ENCODE data around the gene SMG6. TPM values are rescaled to one million over a fixed set of nuclear protein-coding genes. Genes with fewer than 3 reads are reported as not detected.

Gene SMG6
- polyA plus RNA-seq, 1 of the 3 experiments (the other 2 are of a cell fraction) = 15.7 TPM

DNA sequence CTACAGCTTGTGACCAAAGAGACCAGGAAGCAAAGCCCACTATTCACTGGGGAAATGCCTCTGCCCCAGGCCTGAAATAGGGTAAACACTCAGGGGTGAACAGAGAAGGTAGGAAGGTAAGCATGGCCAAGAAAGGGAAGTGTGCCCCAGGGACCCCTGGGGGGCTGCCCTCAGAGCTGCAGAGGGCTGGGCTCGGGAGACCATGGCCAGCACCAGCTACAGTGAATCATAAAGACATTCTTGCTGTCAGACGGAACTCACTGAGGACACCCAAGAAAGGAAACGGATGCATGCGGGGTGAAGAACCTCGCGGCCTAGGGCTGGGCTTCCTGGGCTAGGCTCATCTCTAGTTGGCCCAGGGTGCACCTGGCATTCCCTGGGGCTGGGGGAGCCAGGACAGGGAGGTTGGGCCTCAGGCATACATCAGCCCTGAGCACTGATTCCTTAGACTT lies 239.0 kb downstream of the SMG6 start:
- H3K4me3 ChIP-seq (ENCODE audit: low read depth in 2 of 2, low read length in 1 of 2) = no peak overlapping the region
- peaks cover 39 to 40% of the 10 kb centered on the region in 2 experiments; a peak in 3 of 4 replicates for H3K4me1 ChIP-seq (ENCODE audit: control insufficient read depth in 1 of 2, insufficient read depth in 2 of 2, low read depth in 1 of 2, low read length in 1 of 2)
- H3K9me3 ChIP-seq = no peaks in the 10 kb centered on the region
- H3K27me3 ChIP-seq (ENCODE audit: insufficient read depth) = no peaks in the 10 kb centered on the region
- H3K4me2 ChIP-seq = no peak overlapping the region
- H3K79me2 ChIP-seq (ENCODE audit: insufficient read depth) = no peaks in the 10 kb centered on the region
- ChIA-PET CTCF (interaction anchor here (0.7 to 7.4 kb wide), 6 partner anchors 10 to 216 kb away, joined by 3 to 81 read pairs (median 6); partner anchors contain the start of gene HIC1), POLR2A (no interaction called here)
- no peak overlapping the region for H2AFZ ChIP-seq (ENCODE audit: low read depth)
- H3K27ac ChIP-seq (ENCODE audit: low read depth in 2 of 2, low read length in 1 of 2) = no peak overlapping the region
- no peaks in the 10 kb centered on the region for H3K9me2 ChIP-seq
- WGBS (ENCODE audit: low lambda C conversion rate) = 88% methylated on average over 6 of the region's 6 CpGs
- no peak for DNase-seq
- peaks cover 17 to 37% of the 10 kb centered on the region in 2 experiments for H3K36me3 ChIP-seq (replicated peaks in 1 of 2; ENCODE audit: control insufficient read depth in 1 of 2, insufficient read depth in 2 of 2, low read length in 1 of 2)
- H3K9ac ChIP-seq = no peak overlapping the region
- peaks cover 18% of the 10 kb centered on the region for H3F3A ChIP-seq (replicated peaks; ENCODE audit: insufficient read depth)
- TF ChIP-seq, protein P1, sequence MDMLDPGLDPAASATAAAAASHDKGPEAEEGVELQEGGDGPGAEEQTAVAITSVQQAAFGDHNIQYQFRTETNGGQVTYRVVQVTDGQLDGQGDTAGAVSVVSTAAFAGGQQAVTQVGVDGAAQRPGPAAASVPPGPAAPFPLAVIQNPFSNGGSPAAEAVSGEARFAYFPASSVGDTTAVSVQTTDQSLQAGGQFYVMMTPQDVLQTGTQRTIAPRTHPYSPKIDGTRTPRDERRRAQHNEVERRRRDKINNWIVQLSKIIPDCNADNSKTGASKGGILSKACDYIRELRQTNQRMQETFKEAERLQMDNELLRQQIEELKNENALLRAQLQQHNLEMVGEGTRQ (IDR thresholded peaks at IDR 0.05; ENCODE audit: borderline replicate concordance, low read depth, low read length) = no peak
- TF ChIP-seq, protein P2, sequence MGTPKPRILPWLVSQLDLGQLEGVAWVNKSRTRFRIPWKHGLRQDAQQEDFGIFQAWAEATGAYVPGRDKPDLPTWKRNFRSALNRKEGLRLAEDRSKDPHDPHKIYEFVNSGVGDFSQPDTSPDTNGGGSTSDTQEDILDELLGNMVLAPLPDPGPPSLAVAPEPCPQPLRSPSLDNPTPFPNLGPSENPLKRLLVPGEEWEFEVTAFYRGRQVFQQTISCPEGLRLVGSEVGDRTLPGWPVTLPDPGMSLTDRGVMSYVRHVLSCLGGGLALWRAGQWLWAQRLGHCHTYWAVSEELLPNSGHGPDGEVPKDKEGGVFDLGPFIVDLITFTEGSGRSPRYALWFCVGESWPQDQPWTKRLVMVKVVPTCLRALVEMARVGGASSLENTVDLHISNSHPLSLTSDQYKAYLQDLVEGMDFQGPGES (IDR thresholded peaks at IDR 0.05; ENCODE audit: low read depth, low read length) = no peak
- TF ChIP-seq, protein P3, sequence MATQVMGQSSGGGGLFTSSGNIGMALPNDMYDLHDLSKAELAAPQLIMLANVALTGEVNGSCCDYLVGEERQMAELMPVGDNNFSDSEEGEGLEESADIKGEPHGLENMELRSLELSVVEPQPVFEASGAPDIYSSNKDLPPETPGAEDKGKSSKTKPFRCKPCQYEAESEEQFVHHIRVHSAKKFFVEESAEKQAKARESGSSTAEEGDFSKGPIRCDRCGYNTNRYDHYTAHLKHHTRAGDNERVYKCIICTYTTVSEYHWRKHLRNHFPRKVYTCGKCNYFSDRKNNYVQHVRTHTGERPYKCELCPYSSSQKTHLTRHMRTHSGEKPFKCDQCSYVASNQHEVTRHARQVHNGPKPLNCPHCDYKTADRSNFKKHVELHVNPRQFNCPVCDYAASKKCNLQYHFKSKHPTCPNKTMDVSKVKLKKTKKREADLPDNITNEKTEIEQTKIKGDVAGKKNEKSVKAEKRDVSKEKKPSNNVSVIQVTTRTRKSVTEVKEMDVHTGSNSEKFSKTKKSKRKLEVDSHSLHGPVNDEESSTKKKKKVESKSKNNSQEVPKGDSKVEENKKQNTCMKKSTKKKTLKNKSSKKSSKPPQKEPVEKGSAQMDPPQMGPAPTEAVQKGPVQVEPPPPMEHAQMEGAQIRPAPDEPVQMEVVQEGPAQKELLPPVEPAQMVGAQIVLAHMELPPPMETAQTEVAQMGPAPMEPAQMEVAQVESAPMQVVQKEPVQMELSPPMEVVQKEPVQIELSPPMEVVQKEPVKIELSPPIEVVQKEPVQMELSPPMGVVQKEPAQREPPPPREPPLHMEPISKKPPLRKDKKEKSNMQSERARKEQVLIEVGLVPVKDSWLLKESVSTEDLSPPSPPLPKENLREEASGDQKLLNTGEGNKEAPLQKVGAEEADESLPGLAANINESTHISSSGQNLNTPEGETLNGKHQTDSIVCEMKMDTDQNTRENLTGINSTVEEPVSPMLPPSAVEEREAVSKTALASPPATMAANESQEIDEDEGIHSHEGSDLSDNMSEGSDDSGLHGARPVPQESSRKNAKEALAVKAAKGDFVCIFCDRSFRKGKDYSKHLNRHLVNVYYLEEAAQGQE (IDR thresholded peaks at IDR 0.05; ENCODE audit: low read depth, low read length) = no peak
- TF ChIP-seq, protein P4, sequence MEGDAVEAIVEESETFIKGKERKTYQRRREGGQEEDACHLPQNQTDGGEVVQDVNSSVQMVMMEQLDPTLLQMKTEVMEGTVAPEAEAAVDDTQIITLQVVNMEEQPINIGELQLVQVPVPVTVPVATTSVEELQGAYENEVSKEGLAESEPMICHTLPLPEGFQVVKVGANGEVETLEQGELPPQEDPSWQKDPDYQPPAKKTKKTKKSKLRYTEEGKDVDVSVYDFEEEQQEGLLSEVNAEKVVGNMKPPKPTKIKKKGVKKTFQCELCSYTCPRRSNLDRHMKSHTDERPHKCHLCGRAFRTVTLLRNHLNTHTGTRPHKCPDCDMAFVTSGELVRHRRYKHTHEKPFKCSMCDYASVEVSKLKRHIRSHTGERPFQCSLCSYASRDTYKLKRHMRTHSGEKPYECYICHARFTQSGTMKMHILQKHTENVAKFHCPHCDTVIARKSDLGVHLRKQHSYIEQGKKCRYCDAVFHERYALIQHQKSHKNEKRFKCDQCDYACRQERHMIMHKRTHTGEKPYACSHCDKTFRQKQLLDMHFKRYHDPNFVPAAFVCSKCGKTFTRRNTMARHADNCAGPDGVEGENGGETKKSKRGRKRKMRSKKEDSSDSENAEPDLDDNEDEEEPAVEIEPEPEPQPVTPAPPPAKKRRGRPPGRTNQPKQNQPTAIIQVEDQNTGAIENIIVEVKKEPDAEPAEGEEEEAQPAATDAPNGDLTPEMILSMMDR (IDR thresholded peaks at IDR 0.05) = no peak
- no peak for TF ChIP-seq FOXJ3 (CRISPR knock-in tag; IDR thresholded peaks at IDR 0.05)
- TF ChIP-seq TAF1 (IDR thresholded peaks at IDR 0.05; ENCODE audit: borderline replicate concordance, low read depth, low read length) = no peak
- H4K20me1 ChIP-seq (ENCODE audit: insufficient read depth) = no peaks in the 10 kb centered on the region

DNA sequence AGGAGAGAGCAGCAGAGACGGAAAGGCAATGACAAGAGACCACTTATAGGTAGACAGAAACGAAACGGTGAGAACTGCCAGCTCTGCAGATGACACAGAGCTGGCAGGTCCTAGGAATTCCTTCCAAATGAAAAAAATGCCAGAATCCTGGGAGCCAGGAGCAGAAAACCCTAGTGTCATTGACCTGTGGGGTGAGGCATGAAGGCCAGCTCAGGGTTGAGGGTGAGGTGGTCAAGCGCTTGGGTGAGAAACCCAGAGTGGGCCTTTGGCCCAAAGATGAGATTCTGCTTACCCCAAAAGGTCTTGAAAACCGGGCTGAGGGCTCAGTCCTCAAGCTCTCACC lies 239.5 kb downstream of the SMG6 start:
- peaks cover 13 to 39% of the 10 kb centered on the region in 2 experiments for H3K36me3 ChIP-seq (replicated peaks in 1 of 2; ENCODE audit: control insufficient read depth in 1 of 2, insufficient read depth in 2 of 2, low read length in 1 of 2)
- H3K9ac ChIP-seq = no peak overlapping the region

More for the DNA sequence above, 239.5 kb downstream of the SMG6 start:
- no peak overlapping the region for H2AFZ ChIP-seq (ENCODE audit: low read depth)
- TF ChIP-seq RFX5 (IDR thresholded peaks at IDR 0.05; ENCODE audit: low read length) (no peak), TCF12 (IDR thresholded peaks at IDR 0.05) (no peak)
- TF ChIP-seq, protein P5, sequence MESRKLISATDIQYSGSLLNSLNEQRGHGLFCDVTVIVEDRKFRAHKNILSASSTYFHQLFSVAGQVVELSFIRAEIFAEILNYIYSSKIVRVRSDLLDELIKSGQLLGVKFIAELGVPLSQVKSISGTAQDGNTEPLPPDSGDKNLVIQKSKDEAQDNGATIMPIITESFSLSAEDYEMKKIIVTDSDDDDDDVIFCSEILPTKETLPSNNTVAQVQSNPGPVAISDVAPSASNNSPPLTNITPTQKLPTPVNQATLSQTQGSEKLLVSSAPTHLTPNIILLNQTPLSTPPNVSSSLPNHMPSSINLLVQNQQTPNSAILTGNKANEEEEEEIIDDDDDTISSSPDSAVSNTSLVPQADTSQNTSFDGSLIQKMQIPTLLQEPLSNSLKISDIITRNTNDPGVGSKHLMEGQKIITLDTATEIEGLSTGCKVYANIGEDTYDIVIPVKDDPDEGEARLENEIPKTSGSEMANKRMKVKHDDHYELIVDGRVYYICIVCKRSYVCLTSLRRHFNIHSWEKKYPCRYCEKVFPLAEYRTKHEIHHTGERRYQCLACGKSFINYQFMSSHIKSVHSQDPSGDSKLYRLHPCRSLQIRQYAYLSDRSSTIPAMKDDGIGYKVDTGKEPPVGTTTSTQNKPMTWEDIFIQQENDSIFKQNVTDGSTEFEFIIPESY (IDR thresholded peaks at IDR 0.05; ENCODE audit: borderline replicate concordance, low read depth) = no peak
- TF ChIP-seq, protein P1 (IDR thresholded peaks at IDR 0.05; ENCODE audit: borderline replicate concordance, low read depth, low read length) = no peak
- no peak overlapping the region for H3K27ac ChIP-seq (ENCODE audit: low read depth in 2 of 2, low read length in 1 of 2)
- no peaks in the 10 kb centered on the region for H3K79me2 ChIP-seq (ENCODE audit: insufficient read depth)
- no peak overlapping the region for H3K4me2 ChIP-seq
- H3K4me1 ChIP-seq (ENCODE audit: control insufficient read depth in 1 of 2, insufficient read depth in 2 of 2, low read depth in 1 of 2, low read length in 1 of 2) = peaks cover 38 to 39% of the 10 kb centered on the region in 2 experiments; a peak in 3 of 4 replicates
- CTCF ChIA-PET = interaction anchor here (0.7 to 7.4 kb wide), 6 partner anchors 9 to 217 kb away, joined by 3 to 81 read pairs (median 6); partner anchors contain the start of gene HIC1
- POLR2A ChIA-PET = no interaction called here
- H3K27me3 ChIP-seq (ENCODE audit: insufficient read depth) = no peaks in the 10 kb centered on the region
- DNase-seq = no peak
- H3K4me3 ChIP-seq (ENCODE audit: low read depth in 2 of 2, low read length in 1 of 2) = no peak overlapping the region
- no peaks in the 10 kb centered on the region for H3K9me3 ChIP-seq
- H3F3A ChIP-seq (replicated peaks; ENCODE audit: insufficient read depth) = peaks cover 15% of the 10 kb centered on the region
- no peaks in the 10 kb centered on the region for H3K9me2 ChIP-seq
- no peaks in the 10 kb centered on the region for H4K20me1 ChIP-seq (ENCODE audit: insufficient read depth)
- 84% methylated on average over 5 of the region's 5 CpGs for WGBS (ENCODE audit: low lambda C conversion rate)
